ENCODE measurements around the gene CACHD1.

Gene CACHD1

DNA sequence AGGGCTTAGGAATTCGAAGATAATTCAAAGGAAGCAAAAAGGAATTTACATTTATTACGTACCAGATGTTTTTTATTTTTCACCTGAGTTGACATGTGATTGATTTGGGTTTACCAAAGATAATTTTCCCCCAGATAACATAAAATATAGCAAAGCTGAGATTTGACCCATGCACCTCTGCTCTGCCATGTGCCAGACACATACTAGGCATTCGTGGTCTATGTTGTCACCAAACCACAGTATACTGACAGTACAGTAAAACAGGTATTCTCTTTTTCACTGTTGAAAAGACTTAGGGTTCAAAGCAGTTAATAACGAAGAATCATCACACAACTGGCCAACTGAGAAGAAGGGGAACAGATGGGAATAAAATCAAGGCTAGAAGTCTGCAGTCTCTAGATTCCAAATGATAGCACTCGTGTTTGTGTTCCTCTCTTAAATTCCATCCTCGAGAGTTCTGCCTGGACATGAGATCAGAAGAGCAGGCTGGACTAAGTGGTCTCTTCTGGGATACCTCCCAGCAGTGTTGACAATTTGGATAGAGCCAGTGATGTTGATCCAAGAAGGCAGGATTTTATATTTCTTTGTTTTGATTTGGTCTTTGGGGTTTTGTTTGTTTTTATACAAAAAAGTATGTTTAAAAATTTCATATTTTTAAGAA is 189.7 kb downstream of the CACHD1 start:
- DNase-seq (ENCODE audit: low spot score): no peak

GRCh38 chr1:64663668-64664067 is 193.7 kb downstream of the CACHD1 start:
- DNase-seq (ENCODE audit: low spot score): no peak

GRCh38 chr1:64664299-64664698 is 194.4 kb downstream of the CACHD1 start:
- DNase-seq (ENCODE audit: low spot score): no peak

DNA sequence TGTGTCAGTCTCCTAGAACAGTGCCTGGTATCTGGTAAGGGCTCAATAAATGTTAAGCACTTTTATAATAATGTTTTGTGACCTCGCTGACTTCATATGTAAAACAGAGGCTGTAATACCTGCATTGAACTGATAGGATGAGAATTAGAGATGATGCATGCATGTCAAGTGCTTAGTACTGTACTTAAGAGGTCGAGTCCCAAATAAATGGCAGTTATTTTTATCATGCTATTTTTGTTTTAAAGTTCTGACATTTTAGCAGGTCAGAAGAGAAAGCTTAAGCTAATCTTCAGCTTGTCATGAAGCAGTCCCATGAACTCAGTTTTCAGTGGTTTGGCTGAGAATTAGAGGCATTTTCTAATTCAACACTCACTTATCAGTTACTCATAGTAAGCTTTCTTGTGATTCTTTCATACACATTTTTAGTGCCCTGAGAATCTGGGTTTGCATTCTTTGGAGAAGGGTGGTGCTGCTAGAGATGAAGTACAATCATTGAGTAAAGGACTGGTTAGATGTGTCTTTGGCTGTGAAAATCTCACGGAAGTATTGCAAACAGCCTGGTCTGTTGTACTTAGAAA is 199.3 kb downstream of the CACHD1 start:
- no peak for DNase-seq (ENCODE audit: low spot score)

GRCh38 chr1:64675718-64676345 is 205.9 kb downstream of the CACHD1 start:
- no peak for DNase-seq (ENCODE audit: low spot score)

DNA sequence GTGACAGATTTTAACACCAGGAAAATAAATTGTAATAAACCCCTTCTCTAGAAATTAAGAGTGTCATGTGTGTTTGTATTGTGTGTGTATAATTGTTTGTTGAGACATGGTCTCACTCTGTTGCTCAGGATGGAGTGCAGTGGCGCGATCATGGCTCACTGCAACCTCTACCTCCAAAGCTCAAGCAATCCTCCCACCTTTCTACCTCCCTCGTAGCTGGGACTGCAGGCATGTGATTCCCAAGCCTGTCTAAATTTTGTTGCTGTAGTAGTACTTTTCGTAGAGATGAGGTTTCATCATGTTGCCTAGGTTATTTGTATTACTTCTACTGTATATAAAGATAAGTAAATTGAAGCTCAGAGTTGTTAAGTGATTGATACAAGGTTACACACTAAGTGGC is 206.5 kb downstream of the CACHD1 start:
- DNase-seq (ENCODE audit: low spot score): no peak

DNA sequence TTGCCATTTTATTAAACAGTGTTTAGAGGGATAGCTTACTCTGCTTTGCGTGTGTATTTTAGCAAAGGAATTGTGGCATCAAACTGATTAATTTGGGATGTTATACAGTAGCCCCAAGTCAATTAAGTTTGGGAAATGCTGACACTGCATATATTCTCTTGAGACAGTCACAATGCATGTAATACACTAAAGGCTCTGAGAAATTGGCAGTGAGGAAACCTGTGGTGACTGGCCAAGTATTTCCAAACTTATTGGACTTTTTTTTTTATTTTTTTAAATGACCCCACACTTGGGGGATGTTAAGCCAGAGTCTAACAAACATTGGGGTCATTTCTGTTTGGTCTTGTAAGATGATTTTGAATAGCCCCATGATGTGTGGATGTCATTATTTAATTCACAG is 207.6 kb downstream of the CACHD1 start:
- DNase-seq (ENCODE audit: low spot score): no peak

GRCh38 chr1:64678366-64678765 is 208.4 kb downstream of the CACHD1 start:
- no peak for DNase-seq (ENCODE audit: low spot score)

GRCh38 chr1:64679177-64679576 is 209.2 kb downstream of the CACHD1 start:
- DNase-seq (ENCODE audit: low spot score): no peak

- DNase-seq (ENCODE audit: low spot score): no peak
Measured at GRCh38 chr1:64680599-64680998, 210.7 kb downstream of the CACHD1 start.

DNA sequence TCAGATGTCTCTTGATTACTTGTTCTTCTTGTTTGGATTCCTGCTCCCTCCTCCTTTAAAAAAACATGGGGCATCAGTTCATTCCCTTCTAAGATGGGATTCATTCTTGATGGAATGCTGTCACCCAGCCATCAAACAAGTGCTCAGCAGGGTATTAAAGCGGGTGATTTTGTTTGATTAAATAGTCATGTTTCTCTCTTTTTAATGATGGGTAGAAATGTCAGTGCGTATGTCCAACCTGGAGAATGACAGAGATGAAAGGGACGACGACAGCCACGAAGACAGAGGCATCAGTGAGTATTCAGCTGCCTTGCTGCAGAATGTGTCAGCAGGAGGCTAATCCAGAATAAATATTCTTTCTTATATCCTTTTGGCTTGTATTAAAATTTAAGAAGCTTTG is 211.1 kb downstream of the CACHD1 start:
- DNase-seq (ENCODE audit: low spot score): no peak

DNA sequence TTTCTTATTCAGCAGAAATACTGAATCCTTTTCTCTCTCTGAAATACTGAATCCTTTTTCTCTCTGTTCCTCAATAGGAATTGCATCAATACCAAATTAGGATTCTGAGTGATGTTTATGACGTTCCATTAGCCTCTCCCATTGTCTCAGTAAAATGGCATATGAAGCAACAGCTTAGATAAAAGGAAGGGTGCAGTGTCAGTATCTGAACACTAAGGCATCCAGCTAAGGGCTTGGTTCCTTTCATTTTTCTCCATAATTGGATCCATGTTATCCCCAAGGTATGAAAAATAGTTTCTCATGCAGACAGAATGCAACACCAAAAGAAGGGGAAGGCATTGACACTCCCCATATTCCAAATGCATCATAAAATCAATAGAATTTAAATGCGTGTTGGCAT is 213.5 kb downstream of the CACHD1 start:
- DNase-seq (ENCODE audit: low spot score): no peak

DNA sequence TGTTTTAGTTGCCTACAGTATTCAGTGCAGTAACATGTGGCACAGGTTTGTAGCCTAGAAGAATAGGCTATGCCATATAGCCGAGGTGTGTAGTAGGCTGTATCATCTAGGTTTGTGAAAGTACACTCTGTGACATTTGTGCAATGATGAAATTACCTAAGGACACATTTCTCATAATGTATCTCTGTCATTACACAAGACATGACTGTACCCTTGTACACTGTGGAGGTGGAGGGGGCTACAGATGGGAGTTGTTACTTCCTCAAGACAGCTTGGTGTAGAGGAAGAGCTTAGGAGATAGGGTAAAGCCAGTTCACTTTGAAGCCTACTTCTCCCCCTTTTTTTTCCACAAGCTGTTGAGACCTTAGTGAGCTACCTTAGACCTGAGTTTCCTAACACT is 215.3 kb downstream of the CACHD1 start:
- DNase-seq (ENCODE audit: low spot score): no peak

DNA sequence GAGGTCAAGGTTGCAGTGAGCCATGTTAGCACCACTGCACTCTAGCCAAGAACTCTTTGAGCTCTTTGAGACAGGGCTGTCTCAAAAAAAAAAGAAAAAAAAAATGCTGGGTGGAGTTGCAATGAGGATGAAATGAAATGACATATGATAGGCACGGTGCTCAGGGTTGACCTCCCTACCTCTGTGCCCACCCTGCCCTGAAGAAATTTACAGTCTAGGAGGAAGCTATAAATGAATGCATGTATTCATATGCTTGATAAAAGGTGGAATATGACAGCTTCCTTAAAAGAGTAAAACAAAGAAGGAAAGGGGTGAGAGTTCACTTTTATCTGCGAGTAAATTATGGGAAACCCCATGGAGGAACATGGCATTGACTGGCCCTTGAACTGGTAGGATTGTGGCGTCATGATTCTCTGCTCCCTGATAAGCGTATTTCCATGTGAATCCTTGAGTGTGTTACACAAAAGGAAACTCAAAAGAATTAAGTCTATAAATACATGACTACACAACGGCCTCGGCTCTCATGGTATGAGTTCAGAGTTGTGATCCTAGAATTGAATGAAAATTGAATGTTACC is 215.9 kb downstream of the CACHD1 start:
- no peak for DNase-seq (ENCODE audit: low spot score)

- DNase-seq (ENCODE audit: low spot score): no peak
Measured at GRCh38 chr1:64686828-64687724, 217.1 kb downstream of the CACHD1 start.

DNA sequence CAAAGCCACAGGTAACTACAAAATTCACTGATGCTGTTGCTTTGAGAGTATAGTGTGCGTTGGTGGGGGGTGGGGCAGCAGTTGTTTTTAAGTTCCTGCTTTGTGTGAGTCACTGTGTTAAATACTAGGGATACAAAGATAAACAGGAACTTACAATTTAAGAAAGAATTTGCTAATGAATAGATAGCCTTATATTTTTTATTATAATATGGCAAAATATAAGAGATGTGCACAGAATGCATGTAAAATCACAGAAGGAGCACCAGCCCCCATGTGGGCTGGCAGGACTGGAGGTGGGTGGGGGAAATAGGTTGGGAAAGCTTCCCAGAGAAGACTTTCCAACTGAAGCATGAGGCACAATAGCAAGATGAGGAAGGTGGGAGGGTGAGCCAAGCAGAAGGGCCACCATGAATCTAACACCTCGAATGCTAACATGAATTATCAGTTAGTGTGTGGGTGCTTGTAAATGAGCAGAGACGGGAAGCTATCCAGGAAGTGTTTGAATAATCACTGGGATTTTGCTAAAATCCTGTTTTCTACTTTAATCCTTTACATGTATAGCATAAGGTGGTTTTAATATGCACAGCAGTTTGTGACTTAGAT is 217.9 kb downstream of the CACHD1 start:
- no peak for DNase-seq (ENCODE audit: low spot score)

DNA sequence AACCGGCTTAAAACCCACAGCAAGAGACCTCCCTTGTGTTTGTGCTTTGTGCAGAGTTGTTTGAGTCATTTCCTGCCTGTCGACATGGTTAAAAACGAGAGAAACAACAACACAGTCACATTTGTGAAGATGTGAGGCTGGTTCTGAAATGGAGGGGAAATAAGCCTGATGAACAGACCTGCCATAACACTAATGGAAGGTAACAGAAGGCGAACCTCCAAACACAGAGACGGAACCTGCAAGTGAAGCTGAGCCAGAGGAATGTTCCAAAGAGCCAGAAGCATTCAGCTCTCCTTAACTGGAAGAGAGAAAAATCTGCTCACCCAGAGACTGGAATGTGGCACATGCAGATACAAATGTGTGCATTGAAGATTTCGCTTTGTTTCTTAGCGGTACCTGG is 221.7 kb downstream of the CACHD1 start:
- no peak for DNase-seq (ENCODE audit: low spot score)

DNA sequence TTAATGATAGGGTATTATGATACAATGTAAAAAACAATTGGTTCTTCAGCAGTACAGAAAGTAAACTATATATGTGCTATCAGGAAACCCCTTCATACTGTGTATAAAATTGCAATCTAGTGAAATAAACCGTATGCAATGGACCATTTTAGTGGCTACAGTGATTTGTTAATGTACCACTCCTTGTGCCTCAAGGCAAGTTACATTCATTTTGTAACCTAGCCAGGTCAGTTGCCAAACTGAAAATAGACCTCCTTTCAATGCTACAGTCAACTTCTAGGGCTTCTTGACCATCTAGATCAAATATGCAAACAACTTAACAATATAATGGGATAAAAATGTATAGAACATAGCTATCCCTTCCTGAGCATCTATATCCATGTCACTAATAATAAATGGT is 223.0 kb downstream of the CACHD1 start:
- no peak for DNase-seq (ENCODE audit: low spot score)

DNA sequence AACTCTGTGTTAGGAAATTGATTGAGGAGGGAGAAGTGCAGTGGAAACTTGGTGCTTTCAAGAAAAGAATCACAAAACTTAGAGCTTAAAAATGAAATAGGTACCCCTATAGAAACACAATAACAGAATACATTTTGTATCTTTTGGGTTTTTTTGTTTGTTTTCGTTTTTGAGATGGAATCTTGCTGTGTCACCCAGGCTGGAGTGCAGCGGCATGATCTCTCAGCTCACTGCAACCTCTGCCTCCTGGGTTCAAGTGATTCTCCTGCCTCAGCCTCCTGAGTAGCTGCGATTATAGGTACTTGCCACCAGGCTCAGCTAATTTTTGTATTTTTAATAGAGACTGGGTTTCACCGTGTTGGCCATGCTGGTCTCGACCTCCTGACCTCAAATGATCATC is 223.5 kb downstream of the CACHD1 start:
- DNase-seq (ENCODE audit: low spot score): no peak

GRCh38 chr1:64696879-64697278 is 226.9 kb downstream of the CACHD1 start:
- DNase-seq (ENCODE audit: low spot score): no peak

DNA sequence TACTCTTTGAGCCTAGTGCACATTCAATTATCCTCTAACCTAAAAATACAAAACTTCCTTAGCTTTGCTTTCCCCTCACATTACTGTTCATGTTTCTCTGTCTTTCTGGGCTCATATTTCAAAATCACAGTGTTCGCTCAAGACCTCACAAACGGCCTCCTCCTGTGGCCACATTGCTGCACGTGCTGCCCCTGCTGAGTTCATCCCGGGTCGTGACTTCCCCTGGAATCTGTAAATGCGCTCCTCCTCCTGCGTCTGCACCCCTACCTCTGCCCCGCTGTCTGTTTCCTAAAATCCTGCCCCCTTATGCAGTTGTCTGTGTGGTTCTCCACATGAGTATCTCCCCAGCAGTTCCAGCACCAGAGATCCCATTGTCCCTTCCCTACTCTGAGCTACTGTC is 229.4 kb downstream of the CACHD1 start:
- no peak for DNase-seq (ENCODE audit: low spot score)

GRCh38 chr1:64701071-64701470 is 231.1 kb downstream of the CACHD1 start:
- no peak for DNase-seq (ENCODE audit: low spot score)
